Smooth muscle cell (in vitro differentiated cells): Measurements from ENCODE around the gene HORMAD2. TPM values are rescaled to one million over a fixed set of nuclear protein-coding genes. Genes with fewer than 3 reads are reported as not detected.

ENCODE experiments used
- DNase-seq: peaks from one replicate; lab custom pipeline; 2025; ENCODE audit not compliant: unreplicated experiment; lab: John Stamatoyannopoulos, UW
- H2AFZ ChIP-seq: fragments of 200-600 bp; sonication (generic); 2 replicates; pipeline ENCODE4 v1.6.0; 2016; ENCODE audit warnings: antibody characterized with exemption, low read depth, mild to moderate bottlenecking
- H3F3A ChIP-seq: fragments of 200-600 bp; sonication (generic); 2 replicates; pipeline ENCODE4 v1.6.0; 2017; ENCODE audit warnings: antibody characterized with exemption, low read depth
- H3K27ac ChIP-seq: fragments of 200-600 bp; sonication (generic); 2 replicates; pipeline ENCODE4 v1.5.1; 2016; ENCODE audit warnings: low read depth, mild to moderate bottlenecking
- H3K27me3 ChIP-seq: fragments of 200-600 bp; sonication (generic); 2 replicates; pipeline ENCODE4 v1.6.1; 2016; ENCODE audit warnings: low read depth, mild to moderate bottlenecking
- H3K36me3 ChIP-seq: fragments of 200-600 bp; sonication (generic); 2 replicates; pipeline ENCODE4 v1.5.1; 2016; ENCODE audit warnings: low read depth
- H3K4me1 ChIP-seq: fragments of 200-600 bp; sonication (generic); 2 replicates; pipeline ENCODE4 v1.5.1; 2016; ENCODE audit warnings: low read depth
- H3K4me2 ChIP-seq: fragments of 200-600 bp; sonication (generic); 2 replicates; pipeline ENCODE4 v1.6.0; 2016; ENCODE audit warnings: mild to moderate bottlenecking
- H3K4me3 ChIP-seq: fragments of 200-600 bp; sonication (generic); 2 replicates; pipeline ENCODE4 v1.5.1; 2016; ENCODE audit warnings: mild to moderate bottlenecking
- H3K79me2 ChIP-seq: fragments of 200-600 bp; sonication (generic); 2 replicates; pipeline ENCODE4 v1.6.0; 2016; ENCODE audit warnings: low read depth, mild to moderate bottlenecking
- H3K9ac ChIP-seq: fragments of 200-600 bp; sonication (generic); 2 replicates; pipeline ENCODE4 v1.6.0; 2016; ENCODE audit warnings: low read depth
- H3K9me3 ChIP-seq: fragments of 200-600 bp; sonication (generic); replicated peaks from 2 replicates; pipeline ENCODE4 v1.5.1; 2016; ENCODE audit warnings: low read depth
- H4K20me1 ChIP-seq: fragments of 200-600 bp; sonication (generic); 2 replicates; pipeline ENCODE4 v1.6.0; 2016; ENCODE audit warnings: low read depth
- CTCF ChIP-seq: fragments of 200-600 bp; sonication (generic); IDR thresholded peaks from 2 replicates; pipeline ENCODE4 v1.5.1; 2017; ENCODE audit warnings: borderline replicate concordance, mild to moderate bottlenecking, antibody characterized with exemption; ENCODE audit not compliant: insufficient read depth, poor library complexity, severe bottlenecking
- WGBS: methylation state at CpG from one replicate; pipeline ENCODE4 v1.1.7; 2016; ENCODE audit warnings: low lambda C conversion rate; 5-methylcytosine and 5-hydroxymethylcytosine counted together
- polyA plus RNA-seq: library from polyadenylated mRNA; unstranded; fragments of >200 nt; fragmentation: Nextera tagmentation; extraction: Ambion mirVana; gene quantifications from 2 replicates; pipeline ENCODE4 v1.2.1, GENCODE V29; 2016
- total RNA-seq: library from RNA; depleted of rRNA; stranded (reverse); fragments of >200 nt; gene quantifications from 2 replicates; pipeline ENCODE4 v1.2.3, GENCODE V29; 2014

Gene HORMAD2
- total and polyA plus RNA-seq, 2 experiments from 2014 or later, result 1.4 TPM; not detected in 1

GRCh38 chr22:30176431-30176830 is 96.2 kb downstream of the HORMAD2 start:
- no peak overlapping the region for H3K4me3 ChIP-seq
- no peak overlapping the region for H3K27ac ChIP-seq
- H3K4me1 ChIP-seq, result no peaks in the 10 kb centered on the region
- no peak for TF ChIP-seq CTCF
- WGBS, result 61% methylated on average over 3 of the region's 3 CpGs
- H4K20me1 ChIP-seq, result no peaks in the 10 kb centered on the region
- no peak overlapping the region for H3K4me2 ChIP-seq
- no peaks in the 10 kb centered on the region for H3K9me3 ChIP-seq
- H2AFZ ChIP-seq, result no peak overlapping the region
- H3K27me3 ChIP-seq, result no peaks in the 10 kb centered on the region
- H3K79me2 ChIP-seq, result no peaks in the 10 kb centered on the region
- H3F3A ChIP-seq, result peaks cover 3% of the 10 kb centered on the region
- H3K9ac ChIP-seq, result no peak overlapping the region
- no peak for DNase-seq
- no peaks in the 10 kb centered on the region for H3K36me3 ChIP-seq

DNA sequence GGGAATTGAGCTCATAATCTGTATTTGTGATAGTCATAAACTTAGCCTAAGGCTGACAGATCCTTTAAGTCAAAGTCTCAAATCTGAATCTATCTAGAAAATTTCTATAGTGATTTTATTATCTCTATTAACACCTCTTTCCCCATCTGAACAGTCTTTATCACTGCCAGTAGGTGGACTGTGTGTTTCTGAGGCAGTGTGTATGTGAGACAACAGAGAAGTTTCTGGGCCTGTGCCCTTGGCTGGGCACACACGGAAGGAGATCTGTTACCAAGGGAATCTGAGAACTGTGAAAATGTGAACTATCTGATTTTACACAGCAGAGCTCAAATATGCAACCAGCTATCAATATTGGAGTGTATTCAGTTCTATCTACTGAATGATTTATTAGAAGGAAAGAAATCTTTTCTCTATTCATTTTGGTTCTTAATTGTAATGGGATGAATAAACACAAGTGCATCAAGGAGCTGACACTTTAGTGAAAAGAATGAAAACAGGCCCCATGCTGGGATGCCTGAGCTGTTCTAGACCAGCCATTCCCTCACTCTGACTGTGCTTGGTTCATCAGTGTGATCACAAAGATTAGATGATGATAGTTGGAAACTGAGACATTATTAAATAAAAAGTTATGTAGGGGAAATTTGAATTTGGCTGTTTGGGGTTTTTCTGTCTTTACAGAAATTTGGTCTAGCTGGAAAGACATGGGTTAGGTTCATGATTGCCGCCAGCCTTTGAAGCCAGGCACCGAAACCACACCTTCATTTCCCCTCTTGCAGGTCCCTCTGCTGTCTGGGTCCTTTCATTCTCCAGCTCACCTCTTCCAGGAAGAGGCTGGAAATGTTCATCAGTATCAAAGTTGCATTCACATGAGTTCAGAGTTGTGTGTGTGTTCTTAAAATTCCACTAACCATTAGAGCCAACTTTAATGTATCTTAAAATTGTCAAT is 98.2 kb downstream of the HORMAD2 start:
- H3K9ac ChIP-seq, result no peak overlapping the region
- TF ChIP-seq CTCF, result no peak
- H3K27ac ChIP-seq, result no peak overlapping the region
- H2AFZ ChIP-seq, result no peak overlapping the region
- no peaks in the 10 kb centered on the region for H3K36me3 ChIP-seq
- peaks cover 7% of the 10 kb centered on the region for H3K4me1 ChIP-seq
- H3K79me2 ChIP-seq, result no peaks in the 10 kb centered on the region
- no peak overlapping the region for H3K4me3 ChIP-seq
- H4K20me1 ChIP-seq, result no peaks in the 10 kb centered on the region
- 93% methylated on average over 3 of the region's 3 CpGs for WGBS
- no peak overlapping the region for H3K4me2 ChIP-seq
- DNase-seq, result no peak
- H3K9me3 ChIP-seq, result no peaks in the 10 kb centered on the region
- no peaks in the 10 kb centered on the region for H3K27me3 ChIP-seq
- peaks cover 3% of the 10 kb centered on the region for H3F3A ChIP-seq

DNA sequence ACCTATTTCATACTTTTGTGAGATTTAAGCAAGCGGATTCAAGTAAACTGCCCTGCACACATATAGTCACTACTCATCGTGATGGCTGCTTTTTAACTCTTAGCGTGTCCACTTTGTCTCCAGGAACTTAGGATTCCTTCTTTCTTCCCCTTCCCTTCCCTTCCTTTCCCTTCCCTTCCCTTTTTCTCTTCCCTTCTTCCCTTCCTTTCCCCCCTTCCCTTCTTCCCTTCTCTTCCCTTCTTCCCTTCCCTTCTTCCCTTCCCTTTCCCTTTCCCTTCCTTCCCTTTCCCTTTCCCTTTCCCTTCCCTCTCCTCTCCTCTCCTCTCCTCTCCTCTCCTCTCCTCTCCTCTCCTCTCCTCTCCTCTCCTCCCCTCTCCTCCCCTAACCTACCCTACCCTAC is 100.4 kb downstream of the HORMAD2 start:
- no peaks in the 10 kb centered on the region for H3K9me3 ChIP-seq
- 88% methylated on average over 3 of the region's 3 CpGs for WGBS
- no peak overlapping the region for H3K9ac ChIP-seq
- peaks cover 10% of the 10 kb centered on the region for H3K4me1 ChIP-seq
- H3K27me3 ChIP-seq, result no peaks in the 10 kb centered on the region
- H3K36me3 ChIP-seq, result no peaks in the 10 kb centered on the region
- peaks cover 10% of the 10 kb centered on the region for H3F3A ChIP-seq
- H3K4me3 ChIP-seq, result no peak overlapping the region
- no peak overlapping the region for H3K27ac ChIP-seq
- H3K4me2 ChIP-seq, result no peak overlapping the region
- no peak overlapping the region for H2AFZ ChIP-seq
- no peaks in the 10 kb centered on the region for H3K79me2 ChIP-seq
- no peak for TF ChIP-seq CTCF
- no peak for DNase-seq
- no peaks in the 10 kb centered on the region for H4K20me1 ChIP-seq
